ENCODE results near the gene SCNN1B. TPM values are rescaled to one million over a fixed set of nuclear protein-coding genes. Genes with fewer than 3 reads are reported as not detected.

The SCNN1B gene
- total and polyA plus RNA-seq, 2 of the 13 experiments (the other 11 are each of a cell fraction or from before 2014, with no cell fraction given), result not detected

DNA sequence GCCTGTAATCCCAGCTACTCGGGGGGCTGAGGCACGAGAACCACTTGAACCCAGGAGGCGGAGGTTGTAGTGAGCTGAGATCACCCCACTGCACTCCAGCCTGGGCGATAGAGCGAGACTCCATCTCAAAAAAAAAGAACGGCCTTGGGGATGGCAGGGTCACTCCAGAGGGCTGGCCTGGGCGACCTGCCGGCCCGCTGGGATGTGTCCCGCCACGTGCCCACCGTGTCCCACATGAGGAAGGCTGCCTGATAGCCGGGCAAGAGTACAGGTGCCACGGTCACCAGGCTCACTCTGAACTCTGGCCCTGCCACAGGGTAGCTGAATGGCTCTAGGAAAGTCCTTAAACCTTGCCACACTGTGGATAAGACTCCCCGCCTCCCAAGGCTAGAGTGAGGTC, 83.3 kb downstream of the SCNN1B start:
- Histone ChIP-seq H3K4me1 (ENCODE audit: insufficient read depth, low read length) (no peaks in the 10 kb centered on the region), H3K9me3 (ENCODE audit: low read length) (no peaks in the 10 kb centered on the region), H2AFZ (ENCODE audit: low read length) (no peak overlapping the region), H3K9ac (ENCODE audit: insufficient read depth, low read depth, low read length) (no peak overlapping the region), H3K79me2 (ENCODE audit: insufficient read depth, low read length) (no peaks in the 10 kb centered on the region), H3K4me3 (replicated peaks in 1 of 3; ENCODE audit: insufficient read depth in 1 of 3, low read depth in 2 of 3, low read length in 3 of 3) (no peak overlapping the region), H3K27ac (ENCODE audit: extremely low read length, insufficient read depth, low read length) (no peak overlapping the region), H3K27me3 (ENCODE audit: control insufficient read depth in 1 of 2, insufficient read depth in 2 of 2, low read length in 2 of 2) (peaks cover 0 to 3% of the 10 kb centered on the region in 2 experiments; a peak in 1 of 5 replicates), H4K20me1 (ENCODE audit: insufficient read depth, low read length) (no peaks in the 10 kb centered on the region), H3K4me2 (ENCODE audit: low read depth, low read length) (no peak overlapping the region), H3K36me3 (replicated peaks in 1 of 2; ENCODE audit: control insufficient read depth in 1 of 2, insufficient read depth in 2 of 2, low read length in 2 of 2) (peaks cover 1 to 9% of the 10 kb centered on the region in 2 experiments; a peak in 1 of 5 replicates)
- CTCF ChIA-PET (ENCODE audit: low intra/inter-chr PET ratio, low total read pairs), result no interaction called here
- intact Hi-C loops (cut with micrococcal nuclease; ENCODE audit: unreplicated experiment), result no loop called here
- 90% methylated on average over 15 of the region's 15 CpGs for WGBS (ENCODE audit: low lambda C conversion rate)
- ATAC-seq (peak; percentile 9; the same call in 1 of the 3 replicates), DNase-seq (ENCODE audit: low spot score) (no peak), FAIRE-seq (no peak)
- TF ChIP-seq PAWR (CRISPR knock-in tag; IDR thresholded peaks at IDR 0.05; ENCODE audit: borderline replicate concordance) (no peak), ZFP1 (CRISPR knock-in tag; IDR thresholded peaks at IDR 0.05) (no peak), NR2F1 (CRISPR knock-in tag; IDR thresholded peaks at IDR 0.05) (no peak), ZBTB38 (CRISPR knock-in tag; IDR thresholded peaks at IDR 0.05) (no peak), EP300 (IDR thresholded peaks at IDR 0.05; ENCODE audit: low read depth in 2 of 2, low read length in 2 of 2) (no peak), EP300 (CRISPR knock-in tag; IDR thresholded peaks at IDR 0.05; ENCODE audit: borderline replicate concordance) (no peak), NRL (CRISPR knock-in tag; IDR thresholded peaks at IDR 0.05; ENCODE audit: borderline replicate concordance) (no peak), NFRKB (IDR thresholded peaks at IDR 0.05) (no peak), TBL1XR1 (IDR thresholded peaks at IDR 0.05; ENCODE audit: borderline replicate concordance, low read length, partially characterized antibody) (no peak), FOSL1 (CRISPR knock-in tag; IDR thresholded peaks at IDR 0.05; ENCODE audit: borderline replicate concordance) (no peak), ZNF33A (CRISPR knock-in tag; IDR thresholded peaks at IDR 0.05; ENCODE audit: borderline replicate concordance) (no peak), SP1 (IDR thresholded peaks at IDR 0.05) (no peak), SP1 (CRISPR knock-in tag; IDR thresholded peaks at IDR 0.05) (no peak)
- TF ChIP-seq, protein P1, sequence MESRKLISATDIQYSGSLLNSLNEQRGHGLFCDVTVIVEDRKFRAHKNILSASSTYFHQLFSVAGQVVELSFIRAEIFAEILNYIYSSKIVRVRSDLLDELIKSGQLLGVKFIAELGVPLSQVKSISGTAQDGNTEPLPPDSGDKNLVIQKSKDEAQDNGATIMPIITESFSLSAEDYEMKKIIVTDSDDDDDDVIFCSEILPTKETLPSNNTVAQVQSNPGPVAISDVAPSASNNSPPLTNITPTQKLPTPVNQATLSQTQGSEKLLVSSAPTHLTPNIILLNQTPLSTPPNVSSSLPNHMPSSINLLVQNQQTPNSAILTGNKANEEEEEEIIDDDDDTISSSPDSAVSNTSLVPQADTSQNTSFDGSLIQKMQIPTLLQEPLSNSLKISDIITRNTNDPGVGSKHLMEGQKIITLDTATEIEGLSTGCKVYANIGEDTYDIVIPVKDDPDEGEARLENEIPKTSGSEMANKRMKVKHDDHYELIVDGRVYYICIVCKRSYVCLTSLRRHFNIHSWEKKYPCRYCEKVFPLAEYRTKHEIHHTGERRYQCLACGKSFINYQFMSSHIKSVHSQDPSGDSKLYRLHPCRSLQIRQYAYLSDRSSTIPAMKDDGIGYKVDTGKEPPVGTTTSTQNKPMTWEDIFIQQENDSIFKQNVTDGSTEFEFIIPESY (CRISPR knock-in tag; IDR thresholded peaks at IDR 0.05), result no peak
- TF ChIP-seq, protein P2, sequence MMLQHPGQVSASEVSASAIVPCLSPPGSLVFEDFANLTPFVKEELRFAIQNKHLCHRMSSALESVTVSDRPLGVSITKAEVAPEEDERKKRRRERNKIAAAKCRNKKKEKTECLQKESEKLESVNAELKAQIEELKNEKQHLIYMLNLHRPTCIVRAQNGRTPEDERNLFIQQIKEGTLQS (CRISPR knock-in tag; IDR thresholded peaks at IDR 0.05), result no peak
- TF ChIP-seq, protein P3, sequence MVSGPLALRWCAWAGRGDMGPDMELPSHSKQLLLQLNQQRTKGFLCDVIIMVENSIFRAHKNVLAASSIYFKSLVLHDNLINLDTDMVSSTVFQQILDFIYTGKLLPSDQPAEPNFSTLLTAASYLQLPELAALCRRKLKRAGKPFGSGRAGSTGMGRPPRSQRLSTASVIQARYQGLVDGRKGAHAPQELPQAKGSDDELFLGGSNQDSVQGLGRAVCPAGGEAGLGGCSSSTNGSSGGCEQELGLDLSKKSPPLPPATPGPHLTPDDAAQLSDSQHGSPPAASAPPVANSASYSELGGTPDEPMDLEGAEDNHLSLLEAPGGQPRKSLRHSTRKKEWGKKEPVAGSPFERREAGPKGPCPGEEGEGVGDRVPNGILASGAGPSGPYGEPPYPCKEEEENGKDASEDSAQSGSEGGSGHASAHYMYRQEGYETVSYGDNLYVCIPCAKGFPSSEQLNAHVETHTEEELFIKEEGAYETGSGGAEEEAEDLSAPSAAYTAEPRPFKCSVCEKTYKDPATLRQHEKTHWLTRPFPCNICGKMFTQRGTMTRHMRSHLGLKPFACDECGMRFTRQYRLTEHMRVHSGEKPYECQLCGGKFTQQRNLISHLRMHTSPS (CRISPR knock-in tag; IDR thresholded peaks at IDR 0.05; ENCODE audit: low read depth), result no peak
- TF ChIP-seq, protein P4, sequence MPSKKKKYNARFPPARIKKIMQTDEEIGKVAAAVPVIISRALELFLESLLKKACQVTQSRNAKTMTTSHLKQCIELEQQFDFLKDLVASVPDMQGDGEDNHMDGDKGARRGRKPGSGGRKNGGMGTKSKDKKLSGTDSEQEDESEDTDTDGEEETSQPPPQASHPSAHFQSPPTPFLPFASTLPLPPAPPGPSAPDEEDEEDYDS (CRISPR knock-in tag; IDR thresholded peaks at IDR 0.05), result no peak
- TF ChIP-seq, protein P5, sequence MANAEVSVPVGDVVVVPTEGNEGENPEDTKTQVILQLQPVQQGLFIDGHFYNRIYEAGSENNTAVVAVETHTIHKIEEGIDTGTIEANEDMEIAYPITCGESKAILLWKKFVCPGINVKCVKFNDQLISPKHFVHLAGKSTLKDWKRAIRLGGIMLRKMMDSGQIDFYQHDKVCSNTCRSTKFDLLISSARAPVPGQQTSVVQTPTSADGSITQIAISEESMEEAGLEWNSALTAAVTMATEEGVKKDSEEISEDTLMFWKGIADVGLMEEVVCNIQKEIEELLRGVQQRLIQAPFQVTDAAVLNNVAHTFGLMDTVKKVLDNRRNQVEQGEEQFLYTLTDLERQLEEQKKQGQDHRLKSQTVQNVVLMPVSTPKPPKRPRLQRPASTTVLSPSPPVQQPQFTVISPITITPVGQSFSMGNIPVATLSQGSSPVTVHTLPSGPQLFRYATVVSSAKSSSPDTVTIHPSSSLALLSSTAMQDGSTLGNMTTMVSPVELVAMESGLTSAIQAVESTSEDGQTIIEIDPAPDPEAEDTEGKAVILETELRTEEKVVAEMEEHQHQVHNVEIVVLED (CRISPR knock-in tag; IDR thresholded peaks at IDR 0.05; ENCODE audit: borderline replicate concordance), result no peak
- BruUV-seq (replicated peaks), result no TSS peak
- in situ Hi-C loops (cut with HindIII; ENCODE audit: extremely low pct_ligation_motif_present, low pct_unique_long_range_greater_than_20kb), result no loop called here
- POLR2A ChIA-PET, result no interaction called here

Data from HepG2 (cell line).